H1 (cell line): Measurements from ENCODE around the gene VPS11. TPM values are rescaled to one million over a fixed set of nuclear protein-coding genes. Genes with fewer than 3 reads are reported as not detected.

Experiments
- CTCF ChIA-PET: fragments of 300-600 bp; sonication (Branson Sonifier 250); formaldehyde crosslinking; loops from one replicate; lab custom pipeline; 2021; ENCODE audit not compliant: partially characterized antibody; lab: Charles Lee
- POLR2A ChIA-PET: fragments of 300-600 bp; sonication (Branson Sonifier 250); formaldehyde crosslinking; loops from one replicate; lab custom pipeline; 2021; ENCODE audit warnings: inconsistent platforms; ENCODE audit not compliant: partially characterized antibody; lab: Charles Lee
- DNase-seq, 2 experiments: peaks; one replicate each; pipeline versions ENCODE4 v3.0.0 to v3.0.0-alpha.2; 2010 to 2022; ENCODE audit warnings: low spot score in 2 of 2, low read depth in 1 of 2, mixed read lengths in 1 of 2
- FAIRE-seq: peaks from 2 replicates; lab custom pipeline; 2011; peaks lifted over from hg19 to GRCh38; lab: Jason Lieb, UNC
- H2AFZ ChIP-seq: 2 replicates; pipeline ENCODE4 v1.8.1; 2012; ENCODE audit warnings: low read length, inconsistent platforms
- H2AK5ac ChIP-seq: 2 replicates; pipeline ENCODE4 v1.6.1; 2013; ENCODE audit warnings: low read depth, low read length
- H2BK120ac ChIP-seq: replicated peaks from 2 replicates; pipeline ENCODE3; 2013; ENCODE audit warnings: low read depth, low read length, inconsistent platforms
- H2BK12ac ChIP-seq: 2 replicates; pipeline ENCODE4 v1.6.1; 2013; ENCODE audit warnings: low read depth, low read length
- H2BK15ac ChIP-seq: 2 replicates; pipeline ENCODE4 v1.6.1; 2013; ENCODE audit warnings: low read length
- H2BK20ac ChIP-seq: 2 replicates; pipeline ENCODE4 v1.6.1; 2013; ENCODE audit warnings: low read length
- H2BK5ac ChIP-seq: 2 replicates; pipeline ENCODE4 v1.6.1; 2013; ENCODE audit warnings: low read depth, low read length
- H3K14ac ChIP-seq: 2 replicates; pipeline ENCODE4 v1.6.1; 2013; ENCODE audit warnings: inconsistent platforms; ENCODE audit not compliant: insufficient read length
- H3K18ac ChIP-seq: 2 replicates; pipeline ENCODE4 v1.6.1; 2013; ENCODE audit warnings: low read length; ENCODE audit errors: extremely low read depth
- H3K23ac ChIP-seq: 2 replicates; pipeline ENCODE4 v1.6.1; 2013; ENCODE audit warnings: inconsistent platforms; ENCODE audit not compliant: insufficient read length
- H3K23me2 ChIP-seq: 2 replicates; pipeline ENCODE4 v1.6.1; 2013; ENCODE audit warnings: low read depth, low read length
- H3K27ac ChIP-seq: 2 replicates; pipeline ENCODE4 v1.6.1; 2011; ENCODE audit warnings: low read depth, low read length, inconsistent platforms
- H3K27me3 ChIP-seq, 4 experiments: replicated peaks in 1 of 4; 1 replicate in 1 of 4; 2 replicates in 3 of 4; pipeline versions ENCODE4 v1.6.1 to v1.8.1; 2011 to 2013; ENCODE audit warnings: low read length in 3 of 4, mild to moderate bottlenecking in 3 of 4, inconsistent platforms in 2 of 4, mixed read lengths in 2 of 4, moderate library complexity in 1 of 4; ENCODE audit not compliant: control insufficient read depth in 3 of 4, insufficient read depth in 3 of 4; ENCODE audit errors: extremely low read depth in 1 of 4
- H3K36me3 ChIP-seq, 4 experiments: 2 replicates each; pipeline versions ENCODE4 v1.6.1 to v1.8.1; 2011 to 2013; ENCODE audit warnings: mild to moderate bottlenecking in 4 of 4, low read length in 3 of 4, moderate library complexity in 2 of 4, control low read depth in 1 of 4, inconsistent platforms in 1 of 4; ENCODE audit not compliant: insufficient read depth in 4 of 4, control insufficient read depth in 2 of 4
- H3K4ac ChIP-seq: replicated peaks from 2 replicates; pipeline ENCODE3; 2013; ENCODE audit warnings: low read length, low read depth, mixed read lengths, inconsistent platforms; ENCODE audit not compliant: insufficient read length
- H3K4me1 ChIP-seq, 4 experiments: replicated peaks in 1 of 4; 1 replicate in 1 of 4; 2 replicates in 3 of 4; pipeline versions ENCODE4 v1.6.1 to v1.8.1; 2011 to 2013; ENCODE audit warnings: low read length in 3 of 4, inconsistent platforms in 2 of 4, mixed read lengths in 1 of 4; ENCODE audit not compliant: insufficient read depth in 4 of 4, control insufficient read depth in 3 of 4
- H3K4me2 ChIP-seq, 2 experiments: 2 replicates each; pipeline versions ENCODE4 v1.6.1 to v1.8.1; 2011 to 2013; ENCODE audit warnings: low read depth in 2 of 2, low read length in 2 of 2, control low read depth in 1 of 2, inconsistent platforms in 1 of 2, mild to moderate bottlenecking in 1 of 2; ENCODE audit not compliant: insufficient read depth in 1 of 2
- H3K4me3 ChIP-seq, 4 experiments: fragments of 200-600, 300-600 bp in 1 of 4; sonication (generic), shearing (Covaris generic), sonication (Bioruptor Twin) in 1 of 4; 2 replicates each; pipeline versions ENCODE4 v1.5.1 to v1.8.1; 2011 to 2016; ENCODE audit warnings: low read length in 4 of 4, low read depth in 3 of 4, control low read depth in 2 of 4, inconsistent platforms in 2 of 4, mild to moderate bottlenecking in 2 of 4, mixed read lengths in 1 of 4, moderate library complexity in 1 of 4; ENCODE audit not compliant: insufficient read depth in 2 of 4; ENCODE audit errors: extremely low read depth in 1 of 4
- H3K56ac ChIP-seq: replicated peaks from 2 replicates; pipeline ENCODE3; 2013; ENCODE audit warnings: low read depth, mild to moderate bottlenecking, mixed read lengths, low read length, inconsistent platforms; ENCODE audit not compliant: insufficient read length
- H3K79me1 ChIP-seq: 2 replicates; pipeline ENCODE4 v1.6.1; 2013; ENCODE audit warnings: low read depth, low read length, control low read depth
- H3K79me2 ChIP-seq, 2 experiments: 2 replicates each; pipeline versions ENCODE4 v1.6.1 to v1.8.1; 2012 to 2013; ENCODE audit warnings: low read length in 2 of 2, mild to moderate bottlenecking in 2 of 2, inconsistent platforms in 1 of 2; ENCODE audit not compliant: insufficient read depth in 2 of 2, control insufficient read depth in 1 of 2
- H3K9ac ChIP-seq, 4 experiments: replicated peaks in 1 of 4; 1 replicate in 1 of 4; 2 replicates in 3 of 4; pipeline versions ENCODE4 v1.6.1 to v1.8.1; 2011 to 2013; ENCODE audit warnings: low read depth in 3 of 4, low read length in 3 of 4, control low read depth in 2 of 4, mild to moderate bottlenecking in 2 of 4, moderate library complexity in 2 of 4, inconsistent platforms in 1 of 4; ENCODE audit errors: extremely low read depth in 1 of 4
- H3K9me3 ChIP-seq, 2 experiments: 2 replicates each; pipeline versions ENCODE4 v1.6.1 to v1.8.1; 2012 to 2013; ENCODE audit warnings: mild to moderate bottlenecking in 2 of 2, moderate library complexity in 2 of 2, control low read depth in 1 of 2, inconsistent platforms in 1 of 2, low read depth in 1 of 2, low read length in 1 of 2, mixed read lengths in 1 of 2; ENCODE audit not compliant: insufficient read depth in 2 of 2
- H4K20me1 ChIP-seq, 2 experiments: replicated peaks in 1 of 2; 2 replicates each; pipeline versions ENCODE3 to v1.8.1; 2011 to 2013; ENCODE audit warnings: inconsistent platforms in 2 of 2, low read length in 2 of 2, mild to moderate bottlenecking in 1 of 2; ENCODE audit not compliant: insufficient read depth in 2 of 2, control insufficient read depth in 1 of 2
- H4K5ac ChIP-seq: 2 replicates; pipeline ENCODE4 v1.6.1; 2013; ENCODE audit warnings: low read length, low read depth, mixed read lengths, inconsistent platforms; ENCODE audit not compliant: insufficient read length
- H4K8ac ChIP-seq: 2 replicates; pipeline ENCODE4 v1.8.0; 2013; ENCODE audit warnings: mild to moderate bottlenecking, moderate library complexity, low read length, inconsistent platforms; ENCODE audit not compliant: insufficient read depth; ENCODE audit errors: extremely low read depth
- H4K91ac ChIP-seq: replicated peaks from 2 replicates; pipeline ENCODE3; 2013; ENCODE audit warnings: low read length, mixed read lengths, inconsistent platforms; ENCODE audit not compliant: insufficient read length
- SAP30 ChIP-seq: fragments of 300-600 bp; sonication (generic); IDR thresholded peaks from 2 replicates; pipeline ENCODE4 v1.7.1; 2012; ENCODE audit warnings: low read length, moderate library complexity, mild to moderate bottlenecking, inconsistent platforms; ENCODE audit not compliant: insufficient read depth, insufficient replicate concordance
- TAF7 ChIP-seq: optimal IDR thresholded peaks from 2 replicates; pipeline ENCODE3; 2011; ENCODE audit warnings: low read depth, mild to moderate bottlenecking, inconsistent platforms, low read length, moderate library complexity, borderline replicate concordance
- TEAD4 ChIP-seq: IDR thresholded peaks from 2 replicates; pipeline ENCODE4 v1.6.1; 2012; ENCODE audit warnings: low read depth, low read length, inconsistent platforms, mixed read lengths
- WGBS, 2 experiments: shearing (Covaris generic) in 1 of 2; methylation state at CpG; one replicate each; pipeline versions ENCODE4 v1.1.6 to v1.1.7; 2013 to 2015; ENCODE audit warnings: low lambda C conversion rate in 2 of 2, mixed read lengths in 2 of 2, inconsistent platforms in 1 of 2, low coverage in 1 of 2, missing lambda C conversion rate in 1 of 2; ENCODE audit not compliant: insufficient replicate concordance in 2 of 2, insufficient coverage in 1 of 2, insufficient read length in 1 of 2; ENCODE audit errors: extremely low coverage in 1 of 2, missing lambda C conversion rate in 1 of 2; 5-methylcytosine and 5-hydroxymethylcytosine counted together
- polyA plus RNA-seq, 7 experiments: library from polyadenylated mRNA; depleted of rRNA in 3 of 7; stranded (reverse) in 5 of 7; unstranded in 2 of 7; fragments of >200 nt in 5 of 7; fragments of 200-250 nt in 2 of 7; gene quantifications; 1 replicate in 5 of 7; 2 replicates in 1 of 7; 4 replicates in 1 of 7; pipeline versions ENCODE4 v1.2.1 to v1.2.3, GENCODE V29; 2011 to 2013; ENCODE audit warnings: missing spikeins in 2 of 7, mixed read lengths in 2 of 7
- total RNA-seq: library from RNA; stranded (reverse); fragmentation: NEBNext Ultra II Directional; extraction: Animal tissue kit (Norgen Biotek cat#: 25700); gene quantifications from 2 replicates; pipeline ENCODE4 v1.2.1, GENCODE V29; 2021
- TF ChIP-seq, protein P1 (sequence below): IDR thresholded peaks from 2 replicates; pipeline ENCODE4 v1.6.1; 2011; ENCODE audit warnings: low read length, improper control_type of control experiment

The VPS11 gene
- total and polyA plus RNA-seq, 2 of the 8 experiments (the other 6 are each of a cell fraction or from before 2014, with no cell fraction given): 13.1 to 15.5 TPM

DNA sequence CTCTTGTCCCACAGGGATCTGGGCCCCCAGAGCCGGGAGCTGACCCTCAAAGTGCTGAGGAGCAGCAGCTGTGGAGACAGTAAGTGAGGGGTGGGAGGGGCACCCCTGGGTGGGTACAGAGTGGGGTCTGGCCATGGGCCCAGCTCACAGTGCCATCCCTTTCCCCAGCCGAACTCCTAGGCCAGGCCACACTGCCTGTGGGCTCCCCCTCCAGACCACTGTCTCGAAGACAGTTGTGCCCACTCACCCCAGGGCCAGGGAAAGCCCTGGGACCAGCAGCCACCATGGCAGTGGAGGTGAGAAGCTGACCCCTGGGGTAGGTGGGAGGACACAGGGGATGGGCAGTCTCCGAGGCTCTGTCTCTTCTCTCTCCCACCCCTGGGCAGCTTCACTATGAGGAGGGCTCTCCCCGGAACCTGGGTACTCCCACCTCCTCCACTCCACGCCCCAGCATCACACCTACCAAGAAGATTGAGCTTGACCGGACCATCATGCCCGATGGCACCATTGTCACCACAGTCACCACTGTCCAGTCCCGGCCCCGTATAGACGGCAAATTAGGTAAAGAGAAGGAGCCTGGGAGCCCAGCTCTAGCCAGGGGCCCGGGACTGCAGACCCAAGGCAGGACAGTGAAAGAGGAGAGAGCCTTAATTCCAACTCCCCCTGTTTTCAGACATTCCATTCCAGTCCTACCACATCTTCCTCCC, 44.8 kb downstream of the VPS11 start:
- POLR2A ChIA-PET: interaction anchor here (0.7 to 10.6 kb wide), 8 partner anchors 8 to 204 kb away, joined by 3 to 139 read pairs (median 4); partner anchors contain the start of genes CBL, DPAGT1, HINFP and MCAM

More for the DNA sequence above, 44.8 kb downstream of the VPS11 start:
- DNase-seq (no peak), FAIRE-seq (no peak)
- peaks cover 5% of the 10 kb centered on the region; the same call in 1 of the 2 replicates for H3K23me2 ChIP-seq
- no peak overlapping the region for H2BK15ac ChIP-seq
- no peak overlapping the region for H2AFZ ChIP-seq
- no peak overlapping the region for H4K8ac ChIP-seq
- H4K20me1 ChIP-seq: peaks cover 0 to 4% of the 10 kb centered on the region in 2 experiments
- peaks cover 0 to 9% (median 6%) of the 10 kb centered on the region in 4 experiments; a peak in 6 of 7 replicates for H3K4me1 ChIP-seq
- no peak overlapping the region for H2BK5ac ChIP-seq
- H3K23ac ChIP-seq: no peak overlapping the region
- TF ChIP-seq TEAD4 (no peak), SAP30 (no peak), TAF7 (no peak)
- TF ChIP-seq, protein P1, sequence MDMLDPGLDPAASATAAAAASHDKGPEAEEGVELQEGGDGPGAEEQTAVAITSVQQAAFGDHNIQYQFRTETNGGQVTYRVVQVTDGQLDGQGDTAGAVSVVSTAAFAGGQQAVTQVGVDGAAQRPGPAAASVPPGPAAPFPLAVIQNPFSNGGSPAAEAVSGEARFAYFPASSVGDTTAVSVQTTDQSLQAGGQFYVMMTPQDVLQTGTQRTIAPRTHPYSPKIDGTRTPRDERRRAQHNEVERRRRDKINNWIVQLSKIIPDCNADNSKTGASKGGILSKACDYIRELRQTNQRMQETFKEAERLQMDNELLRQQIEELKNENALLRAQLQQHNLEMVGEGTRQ: no peak
- H3K27ac ChIP-seq: no peak overlapping the region
- no peak overlapping the region for H4K91ac ChIP-seq
- H4K5ac ChIP-seq: no peak overlapping the region
- no peak overlapping the region for H3K9ac ChIP-seq
- no peaks in the 10 kb centered on the region for H3K9me3 ChIP-seq
- no peak overlapping the region for H3K56ac ChIP-seq
- H2BK12ac ChIP-seq: no peak overlapping the region
- no peak overlapping the region for H2BK20ac ChIP-seq
- no peak overlapping the region for H3K4ac ChIP-seq
- peaks cover 1 to 19% (median 14%) of the 10 kb centered on the region in 4 experiments for H3K27me3 ChIP-seq
- H3K79me2 ChIP-seq: no peaks in the 10 kb centered on the region
- H2BK120ac ChIP-seq: no peak overlapping the region
- no peak overlapping the region for H3K4me3 ChIP-seq
- H3K4me2 ChIP-seq: no peak overlapping the region
- CTCF ChIA-PET: interaction anchor here (0.6 to 5.4 kb wide), 7 partner anchors 10 to 211 kb away, joined by 3 to 25 read pairs (median 4); no protein-coding TSS in a partner anchor
- no peak overlapping the region for H2AK5ac ChIP-seq
- 88% methylated on average over 11 of the region's 12 CpGs; no CpG with 5 or more reads in 1 of the 2 experiments for WGBS, 2 experiments
- H3K18ac ChIP-seq: no peak overlapping the region
- H3K36me3 ChIP-seq: no peaks in the 10 kb centered on the region; a peak in 1 of 8 replicates
- H3K79me1 ChIP-seq: no peaks in the 10 kb centered on the region; the same call in 1 of the 2 replicates
- no peak overlapping the region for H3K14ac ChIP-seq
